Measurements from ENCODE around the gene DLX3.

The DLX3 gene

GRCh38 chr17:49972486-49973270, 22.3 kb downstream of the DLX3 start:
- DNase-seq (ENCODE audit: low spot score) = no peak

- peak; percentile 32 for DNase-seq (ENCODE audit: low spot score)
Measured at GRCh38 chr17:49971848-49972485, 23.1 kb downstream of the DLX3 start.

GRCh38 chr17:49971199-49971847, 23.7 kb downstream of the DLX3 start:
- DNase-seq (ENCODE audit: low spot score) = no peak

GRCh38 chr17:49970498-49970897, 24.5 kb downstream of the DLX3 start:
- no peak for DNase-seq (ENCODE audit: low spot score)

- no peak for DNase-seq (ENCODE audit: low spot score)
Measured at GRCh38 chr17:49969795-49970389, 25.1 kb downstream of the DLX3 start.

- DNase-seq (ENCODE audit: low spot score) = peak; percentile 48
Measured at GRCh38 chr17:49969134-49969759, 25.8 kb downstream of the DLX3 start, which contains the start of gene DLX4. DLX4 (plus strand) TSS chr17:49969190; CDS start chr17:49969469, 279 bp downstream.

- DNase-seq (ENCODE audit: low spot score) = peak; percentile 87
Measured at GRCh38 chr17:49968405-49969133, 26.5 kb downstream of the DLX3 start.

- no peak for DNase-seq (ENCODE audit: low spot score)
Measured at GRCh38 chr17:49967621-49968404, 27.2 kb downstream of the DLX3 start.

- no peak for DNase-seq (ENCODE audit: low spot score)
Measured at GRCh38 chr17:49967205-49967604, 27.8 kb downstream of the DLX3 start.

- DNase-seq (ENCODE audit: low spot score) = no peak
Measured at GRCh38 chr17:49966767-49967166, 28.3 kb downstream of the DLX3 start.

- no peak for DNase-seq (ENCODE audit: low spot score)
Measured at GRCh38 chr17:49965524-49965909, 29.5 kb downstream of the DLX3 start.

GRCh38 chr17:49964769-49965523, 30.1 kb downstream of the DLX3 start:
- no peak for DNase-seq (ENCODE audit: low spot score)

GRCh38 chr17:49964303-49964768, 30.7 kb downstream of the DLX3 start:
- DNase-seq (ENCODE audit: low spot score) = no peak

GRCh38 chr17:49963626-49964302, 31.3 kb downstream of the DLX3 start:
- peak; percentile 36 for DNase-seq (ENCODE audit: low spot score)

GRCh38 chr17:49963309-49963625, 31.8 kb downstream of the DLX3 start:
- no peak for DNase-seq (ENCODE audit: low spot score)

GRCh38 chr17:49962599-49963308, 32.3 kb downstream of the DLX3 start:
- DNase-seq (ENCODE audit: low spot score) = no peak

GRCh38 chr17:49959183-49959935, 35.7 kb downstream of the DLX3 start:
- DNase-seq (ENCODE audit: low spot score) = no peak

- DNase-seq (ENCODE audit: low spot score) = no peak
Measured at GRCh38 chr17:49958723-49959122, 36.3 kb downstream of the DLX3 start.
